H1 (cell line): ENCODE measurements around the gene WNT5A.

Source experiments
- CTCF ChIP-seq, 3 experiments: IDR thresholded peaks; 1 replicate in 2 of 3; 2 replicates in 1 of 3; pipeline versions ENCODE4 v1.5.1 to v1.6.1; 2011; ENCODE audit warnings: low read length in 3 of 3, mild to moderate bottlenecking in 3 of 3, inconsistent platforms in 2 of 3, low read depth in 1 of 3, moderate library complexity in 1 of 3; ENCODE audit not compliant: insufficient read depth in 1 of 3; ENCODE audit errors: control extremely low read depth in 1 of 3
- EZH2 ChIP-seq: fragments of 200-600 bp; sonication (generic); IDR thresholded peaks from 2 replicates; pipeline ENCODE4 v1.7.1; 2012; ENCODE audit warnings: low read depth, mild to moderate bottlenecking, moderate library complexity, low read length, inconsistent platforms; ENCODE audit not compliant: severe bottlenecking
- GABPA ChIP-seq: IDR thresholded peaks from 2 replicates; pipeline ENCODE4 v1.6.1; 2011; ENCODE audit warnings: mild to moderate bottlenecking, low read length, moderate library complexity, borderline replicate concordance; ENCODE audit not compliant: insufficient read depth
- MAX ChIP-seq: IDR thresholded peaks from 2 replicates; pipeline ENCODE4 v1.6.1; 2012; ENCODE audit warnings: inconsistent platforms
- POLR2A ChIP-seq, 2 experiments: IDR thresholded peaks; 1 replicate in 1 of 2; 2 replicates in 1 of 2; pipeline ENCODE4 v1.6.1; 2011; ENCODE audit warnings: low read depth in 2 of 2, low read length in 2 of 2, mild to moderate bottlenecking in 2 of 2; ENCODE audit errors: control extremely low read depth in 1 of 2
- TAF1 ChIP-seq: IDR thresholded peaks from 2 replicates; pipeline ENCODE4 v1.6.1; 2011; ENCODE audit warnings: mild to moderate bottlenecking, low read depth, low read length
- ZNF274 ChIP-seq: IDR thresholded peaks from 2 replicates; pipeline ENCODE4 v1.7.0; 2012; ENCODE audit warnings: low read length, borderline replicate concordance; ENCODE audit errors: extremely low read depth

GRCh38 chr3:55518451-55518850 is 31.3 kb upstream of the WNT5A start:
- no peak for TF ChIP-seq CTCF (IDR thresholded peaks at IDR 0.05; ENCODE audit: control extremely low read depth in 1 of 3, insufficient read depth in 1 of 3, low read depth in 1 of 3, low read length in 3 of 3)
- no peak for TF ChIP-seq GABPA
- no peak for TF ChIP-seq ZNF274
- TF ChIP-seq POLR2A (IDR thresholded peaks at IDR 0.05; ENCODE audit: control extremely low read depth in 1 of 2, low read depth in 2 of 2, low read length in 2 of 2), result no peak
- no peak for TF ChIP-seq EZH2
- no peak for TF ChIP-seq TAF1
- TF ChIP-seq MAX, result no peak
